HUES6 (cell line): ENCODE results near the gene NXPE4.

Experiments used
- H3K27ac ChIP-seq: 2 replicates; pipeline ENCODE4 v1.7.0; 2013; ENCODE audit warnings: low read depth, mild to moderate bottlenecking, low read length, inconsistent platforms
- H3K27me3 ChIP-seq: 2 replicates; pipeline ENCODE4 v1.6.1; 2013; ENCODE audit warnings: low read length; ENCODE audit not compliant: control insufficient read depth, insufficient read depth
- H3K36me3 ChIP-seq: 2 replicates; pipeline ENCODE4 v1.6.1; 2013; ENCODE audit warnings: low read length; ENCODE audit not compliant: control insufficient read depth, insufficient read depth
- H3K4me1 ChIP-seq: 2 replicates; pipeline ENCODE4 v1.6.1; 2013; ENCODE audit warnings: low read length; ENCODE audit not compliant: control insufficient read depth, insufficient read depth
- H3K4me3 ChIP-seq: 2 replicates; pipeline ENCODE4 v1.5.1; 2013; ENCODE audit warnings: low read depth, low read length
- H3K9ac ChIP-seq: one replicate; pipeline ENCODE4 v1.6.1; 2013; ENCODE audit warnings: mild to moderate bottlenecking, low read length
- H3K9me3 ChIP-seq: 2 replicates; pipeline ENCODE4 v1.6.1; 2013; ENCODE audit warnings: low read depth, low read length; ENCODE audit not compliant: control insufficient read depth, insufficient read depth

NXPE4 gene

DNA sequence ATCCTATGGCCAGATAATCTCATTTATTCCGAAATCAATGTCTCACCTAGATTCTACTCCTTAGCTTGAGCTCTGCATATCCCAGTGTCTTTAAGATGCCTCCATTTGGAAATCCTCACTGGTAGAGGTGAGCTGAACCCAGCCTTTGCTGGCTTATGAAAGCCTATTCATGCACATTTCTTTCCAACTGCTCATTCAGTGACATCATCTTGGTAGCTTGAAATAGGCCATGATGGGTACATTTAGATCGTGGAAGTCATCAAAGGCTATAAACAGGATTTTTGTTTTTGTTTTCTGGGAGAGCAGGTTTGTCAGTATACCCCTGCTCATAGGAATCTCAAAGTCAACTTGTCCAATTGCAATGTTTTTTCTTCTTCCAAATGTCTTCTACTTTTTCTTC, 41.9 kb downstream of the NXPE4 start:
- peaks cover 7% of the 10 kb centered on the region; the same call in 1 of the 2 replicates for H3K4me1 ChIP-seq
- H3K9me3 ChIP-seq = no peaks in the 10 kb centered on the region
- no peaks in the 10 kb centered on the region for H3K36me3 ChIP-seq
- H3K27me3 ChIP-seq = no peaks in the 10 kb centered on the region
- no peak overlapping the region for H3K4me3 ChIP-seq
- H3K27ac ChIP-seq = no peak overlapping the region
- H3K9ac ChIP-seq = no peak overlapping the region

DNA sequence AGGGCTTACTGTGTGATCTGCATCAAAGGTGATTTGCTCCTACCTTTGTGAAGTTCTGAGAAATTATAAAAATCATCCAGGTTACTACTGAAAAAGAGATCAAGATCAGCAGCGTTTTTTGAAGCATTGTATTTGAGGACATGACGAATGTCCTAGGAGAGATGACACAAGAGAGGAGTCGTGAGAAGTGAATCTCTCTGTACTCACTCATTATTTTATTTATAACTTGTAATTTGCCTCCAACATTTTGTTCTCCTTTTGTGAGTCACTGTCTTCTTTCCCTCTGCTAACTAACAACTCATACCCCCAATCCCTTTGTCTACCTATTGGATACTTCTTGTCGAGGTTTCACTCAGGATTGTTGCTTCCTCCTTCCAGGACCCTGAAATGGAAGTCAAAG, 44.5 kb downstream of the NXPE4 start:
- no peaks in the 10 kb centered on the region for H3K36me3 ChIP-seq
- H3K4me3 ChIP-seq = no peak overlapping the region
- no peaks in the 10 kb centered on the region for H3K9me3 ChIP-seq
- no peak overlapping the region for H3K27ac ChIP-seq
- no peaks in the 10 kb centered on the region for H3K27me3 ChIP-seq
- peaks cover 7% of the 10 kb centered on the region; the same call in 1 of the 2 replicates for H3K4me1 ChIP-seq
- no peak overlapping the region for H3K9ac ChIP-seq

DNA sequence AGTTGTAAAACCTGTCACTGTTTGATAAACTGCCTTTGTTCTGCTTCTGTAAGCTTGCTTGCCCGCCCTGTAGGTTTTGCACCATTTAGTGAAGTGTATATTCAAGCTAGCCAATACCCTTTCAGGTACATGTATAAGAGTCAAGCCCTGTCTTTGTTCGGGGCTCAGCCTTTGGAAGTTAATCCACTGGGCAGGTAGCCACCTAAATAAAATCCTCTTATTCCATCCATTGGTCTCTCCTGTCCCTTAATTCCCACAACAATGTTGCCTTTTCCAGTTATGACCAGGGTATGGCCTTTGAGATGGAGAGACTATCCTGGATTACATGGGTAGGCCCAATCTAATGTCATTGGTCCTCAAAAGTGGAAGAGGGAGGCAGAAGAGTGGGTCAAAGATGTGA, 69.9 kb downstream of the NXPE4 start:
- Histone ChIP-seq H3K9ac (no peak overlapping the region), H3K36me3 (no peaks in the 10 kb centered on the region), H3K9me3 (peaks cover 31% of the 10 kb centered on the region), H3K27me3 (no peaks in the 10 kb centered on the region), H3K4me3 (no peak overlapping the region), H3K4me1 (no peaks in the 10 kb centered on the region), H3K27ac (no peak overlapping the region)

DNA sequence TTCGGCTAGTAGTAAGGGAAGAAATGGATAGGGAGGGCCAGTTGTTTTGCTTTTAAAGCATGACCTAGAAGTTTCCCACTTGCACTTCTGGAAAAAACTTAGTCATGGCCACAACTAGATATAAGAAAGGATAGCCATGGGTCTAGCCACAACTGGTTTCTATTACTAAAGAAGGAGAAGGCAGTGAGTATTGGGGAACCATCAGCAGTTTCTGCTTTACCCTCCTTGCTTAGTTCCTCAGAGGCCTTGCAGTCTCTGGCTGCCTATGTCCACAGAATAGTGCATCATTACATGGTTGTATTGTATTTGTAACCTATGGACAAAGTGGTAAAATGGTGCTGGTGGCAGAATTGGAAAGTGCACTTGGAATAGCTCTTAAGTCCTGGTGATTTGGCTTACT, 71.5 kb downstream of the NXPE4 start:
- Histone ChIP-seq H3K4me3 (no peak overlapping the region), H3K9me3 (peaks cover 27% of the 10 kb centered on the region), H3K27ac (no peak overlapping the region), H3K27me3 (no peaks in the 10 kb centered on the region), H3K4me1 (no peaks in the 10 kb centered on the region), H3K36me3 (no peaks in the 10 kb centered on the region), H3K9ac (no peak overlapping the region)

DNA sequence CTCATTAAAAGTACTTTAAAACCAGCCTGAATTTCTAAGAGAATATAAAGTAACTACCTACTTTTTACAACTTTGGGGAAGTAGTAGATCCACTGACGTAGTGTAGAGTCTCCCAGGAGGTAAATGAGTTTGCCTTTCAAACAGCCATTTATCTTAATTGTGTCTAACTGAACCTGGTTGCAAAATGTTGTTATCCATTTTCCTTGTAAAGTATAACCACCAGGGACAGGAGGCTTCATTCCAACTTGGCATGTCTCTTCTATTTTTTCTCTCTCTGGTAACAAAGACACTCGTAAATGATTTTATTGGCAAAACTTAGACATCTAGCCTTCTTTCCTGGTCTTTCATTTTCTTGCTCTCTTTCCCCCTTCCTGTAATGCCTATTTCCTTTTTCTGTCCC, 72.8 kb downstream of the NXPE4 start:
- H3K9ac ChIP-seq = no peak overlapping the region
- H3K9me3 ChIP-seq = peaks cover 27% of the 10 kb centered on the region
- H3K27me3 ChIP-seq = no peaks in the 10 kb centered on the region
- no peaks in the 10 kb centered on the region for H3K36me3 ChIP-seq
- no peak overlapping the region for H3K27ac ChIP-seq
- no peak overlapping the region for H3K4me3 ChIP-seq
- H3K4me1 ChIP-seq = no peaks in the 10 kb centered on the region
